Karpas-422 (cell line): ENCODE measurements around the gene DOCK7. TPM values are rescaled to one million over a fixed set of nuclear protein-coding genes. Genes with fewer than 3 reads are reported as not detected.
"Not testable (repeated sequence)": the region's sequence is repeated elsewhere in the genome, so short reads cannot be mapped to it uniquely, and the experiment has no call there.

Experiments used
- DNase-seq: peaks from one replicate; pipeline ENCODE4 v3.0.0-alpha.2; 2015
- H2AFZ ChIP-seq: fragments of 200-600 bp; sonication (generic); 2 replicates; pipeline ENCODE4 v1.6.1; 2014; ENCODE audit warnings: antibody characterized with exemption, low read length, mixed read lengths
- H3K27ac ChIP-seq: fragments of 200-600 bp; sonication (generic); 2 replicates; pipeline ENCODE4 v1.5.1; 2014; ENCODE audit warnings: mild to moderate bottlenecking, low read length, moderate library complexity
- H3K27me3 ChIP-seq: fragments of 200-600 bp; sonication (generic); 2 replicates; pipeline ENCODE4 v1.6.1; 2014; ENCODE audit warnings: low read length, mixed read lengths
- H3K36me3 ChIP-seq: fragments of 200-600 bp; sonication (generic); 2 replicates; pipeline ENCODE4 v1.6.1; 2014; ENCODE audit warnings: low read length, mixed read lengths; ENCODE audit not compliant: insufficient read depth
- H3K4me1 ChIP-seq: fragments of 200-600 bp; sonication (generic); 2 replicates; pipeline ENCODE4 v1.6.1; 2014; ENCODE audit warnings: mild to moderate bottlenecking, low read length, mixed read lengths
- H3K4me2 ChIP-seq: fragments of 200-600 bp; sonication (generic); 2 replicates; pipeline ENCODE4 v1.6.1; 2014; ENCODE audit warnings: low read length, low read depth, mild to moderate bottlenecking; ENCODE audit not compliant: poor library complexity, severe bottlenecking
- H3K4me3 ChIP-seq: fragments of 200-600 bp; sonication (generic); 2 replicates; pipeline ENCODE4 v1.5.1; 2014; ENCODE audit warnings: mild to moderate bottlenecking, antibody characterized with exemption, low read length, mixed read lengths
- H3K79me2 ChIP-seq: fragments of 200-600 bp; sonication (generic); 2 replicates; pipeline ENCODE4 v1.6.1; 2014; ENCODE audit warnings: mild to moderate bottlenecking, low read length, mixed read lengths
- H3K9ac ChIP-seq: fragments of 200-600 bp; sonication (generic); 2 replicates; pipeline ENCODE4 v1.6.0; 2014; ENCODE audit warnings: low read length
- H3K9me2 ChIP-seq: fragments of 200-600 bp; sonication (generic), shearing (Covaris generic); replicated peaks from 2 replicates; pipeline ENCODE4 v1.6.0; 2014; ENCODE audit warnings: mild to moderate bottlenecking, low read length, moderate library complexity; ENCODE audit not compliant: insufficient read depth
- H3K9me3 ChIP-seq: fragments of 300-700, 200-600 bp; sonication (generic); 2 replicates; pipeline ENCODE4 v1.6.1; 2014; ENCODE audit warnings: low read length, mixed read lengths
- H4K20me1 ChIP-seq: fragments of 200-600 bp; sonication (generic); 2 replicates; pipeline ENCODE4 v1.6.1; 2014; ENCODE audit warnings: mild to moderate bottlenecking, antibody characterized with exemption, low read length, low read depth; ENCODE audit not compliant: insufficient read depth
- total RNA-seq: library from RNA; depleted of rRNA; stranded (reverse); fragments of >200 nt; shearing (Covaris generic); gene quantifications from 2 replicates; pipeline ENCODE4 v1.2.3, GENCODE V29; 2014; ENCODE audit warnings: low replicate concordance

The DOCK7 gene
- total RNA-seq, 1 experiment from 2014 or later = 0.11 TPM

DNA sequence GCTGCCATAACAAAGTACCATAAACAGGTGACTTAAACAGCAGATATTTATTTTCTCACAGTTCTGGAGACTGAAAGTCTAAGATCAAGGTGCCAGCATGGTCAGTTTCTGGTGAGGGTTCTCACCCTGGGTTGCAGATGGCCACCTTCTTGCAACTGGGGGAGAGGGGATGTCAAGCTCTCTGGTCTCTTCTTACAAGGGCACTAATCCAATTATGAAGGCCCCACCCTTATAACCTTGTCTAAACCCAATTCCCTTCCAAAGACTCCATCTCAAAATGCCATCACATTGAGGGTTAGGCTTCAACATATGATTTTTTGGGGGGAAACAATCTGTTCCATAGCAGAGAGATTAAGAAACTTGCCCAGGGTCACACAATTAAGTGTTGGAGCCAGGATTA, 115.7 kb downstream of the DOCK7 start:
- Histone ChIP-seq H3K4me1 (no peaks in the 10 kb centered on the region), H3K79me2 (no peaks in the 10 kb centered on the region)

GRCh38 chr1:62571517-62571916, 116.7 kb downstream of the DOCK7 start:
- H3K27me3 ChIP-seq, H2AFZ ChIP-seq: not testable (repeated sequence)

More for the DNA sequence above, 115.7 kb downstream of the DOCK7 start:
- Histone ChIP-seq H3K9me2 (no peaks in the 10 kb centered on the region), H3K4me3 (no peak overlapping the region), H3K36me3 (no peaks in the 10 kb centered on the region), H3K27me3 (no peaks in the 10 kb centered on the region), H3K4me2 (no peak overlapping the region), H4K20me1 (no peaks in the 10 kb centered on the region), H3K9ac (no peak overlapping the region), H3K27ac (no peak overlapping the region), H3K9me3 (no peaks in the 10 kb centered on the region), H2AFZ (no peak overlapping the region)
- DNase-seq = no peak

GRCh38 chr1:62567926-62568325, 120.3 kb downstream of the DOCK7 start:
- H3K4me3 ChIP-seq, H3K36me3 ChIP-seq, H3K9me3 ChIP-seq, H3K79me2 ChIP-seq, H3K4me1 ChIP-seq, H2AFZ ChIP-seq, H3K27me3 ChIP-seq, H4K20me1 ChIP-seq, H3K27ac ChIP-seq, H3K9me2 ChIP-seq, DNase-seq, H3K9ac ChIP-seq, H3K4me2 ChIP-seq: not testable (repeated sequence)

More at GRCh38 chr1:62571517-62571916, 116.7 kb downstream of the DOCK7 start:
- not testable (repeated sequence) for H4K20me1 ChIP-seq, H3K4me3 ChIP-seq, H3K9me3 ChIP-seq, H3K27ac ChIP-seq, H3K9ac ChIP-seq, H3K79me2 ChIP-seq, H3K36me3 ChIP-seq, H3K4me2 ChIP-seq, DNase-seq, H3K9me2 ChIP-seq, H3K4me1 ChIP-seq

- H3K4me1 ChIP-seq, H3K36me3 ChIP-seq, H3K9me2 ChIP-seq, H3K9me3 ChIP-seq, H3K27ac ChIP-seq, DNase-seq, H3K9ac ChIP-seq, H2AFZ ChIP-seq, H3K4me2 ChIP-seq, H4K20me1 ChIP-seq, H3K79me2 ChIP-seq, H3K27me3 ChIP-seq, H3K4me3 ChIP-seq: not testable (repeated sequence)
Measured at GRCh38 chr1:62567182-62567581, 121.0 kb downstream of the DOCK7 start.

GRCh38 chr1:62561306-62561705, 126.9 kb downstream of the DOCK7 start:
- Histone ChIP-seq H3K4me3 (no peak overlapping the region), H3K27ac (no peak overlapping the region), H3K9me3 (no peaks in the 10 kb centered on the region), H3K79me2 (no peaks in the 10 kb centered on the region), H2AFZ (no peak overlapping the region), H3K9ac (no peak overlapping the region), H3K27me3 (no peaks in the 10 kb centered on the region), H4K20me1 (no peaks in the 10 kb centered on the region), H3K36me3 (no peaks in the 10 kb centered on the region), H3K4me2 (no peak overlapping the region), H3K4me1 (no peaks in the 10 kb centered on the region), H3K9me2 (no peaks in the 10 kb centered on the region)
- no peak for DNase-seq

- DNase-seq = no peak
- H3K4me2 ChIP-seq = no peak overlapping the region
- no peak overlapping the region for H2AFZ ChIP-seq
- H3K36me3 ChIP-seq = no peaks in the 10 kb centered on the region
- no peaks in the 10 kb centered on the region for H3K79me2 ChIP-seq
- H3K4me3 ChIP-seq = no peak overlapping the region
- H3K27ac ChIP-seq = no peak overlapping the region
- H3K9me3 ChIP-seq = no peaks in the 10 kb centered on the region
- no peaks in the 10 kb centered on the region for H3K9me2 ChIP-seq
- H4K20me1 ChIP-seq = no peaks in the 10 kb centered on the region
- H3K9ac ChIP-seq = no peak overlapping the region
- no peaks in the 10 kb centered on the region for H3K27me3 ChIP-seq
- H3K4me1 ChIP-seq = no peaks in the 10 kb centered on the region
Measured at GRCh38 chr1:62544570-62544969, 143.6 kb downstream of the DOCK7 start.

- Histone ChIP-seq H3K36me3 (no peaks in the 10 kb centered on the region), H3K9me2 (no peaks in the 10 kb centered on the region), H3K27ac (no peak overlapping the region), H3K27me3 (no peaks in the 10 kb centered on the region), H3K4me2 (no peak overlapping the region), H3K9me3 (no peaks in the 10 kb centered on the region), H3K9ac (no peak overlapping the region), H4K20me1 (no peaks in the 10 kb centered on the region), H3K4me1 (no peaks in the 10 kb centered on the region), H3K79me2 (no peaks in the 10 kb centered on the region), H3K4me3 (no peak overlapping the region), H2AFZ (no peak overlapping the region)
- DNase-seq = no peak
Measured at GRCh38 chr1:62541048-62541447, 147.1 kb downstream of the DOCK7 start.

DNA sequence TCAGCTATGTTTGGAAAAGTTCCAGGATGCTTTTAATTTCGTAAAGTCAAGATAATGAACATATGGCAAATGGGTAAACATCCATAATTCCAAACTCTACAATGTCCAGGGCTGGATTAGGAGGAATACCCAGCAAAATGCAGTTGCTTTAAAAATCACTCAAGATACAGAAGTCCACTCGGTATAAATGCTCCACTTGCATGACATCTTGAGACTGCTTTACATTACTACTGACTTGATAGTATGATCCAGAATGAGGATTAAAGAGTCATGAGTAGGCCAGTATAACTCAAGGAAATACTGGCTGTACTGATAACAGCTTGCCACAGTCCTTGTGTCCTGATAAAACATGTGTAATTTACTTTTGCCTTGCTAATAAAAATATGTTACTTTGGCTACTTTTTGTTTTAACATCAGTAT, 149.1 kb downstream of the DOCK7 start:
- Histone ChIP-seq H2AFZ (no peak overlapping the region), H3K4me3 (no peak overlapping the region), H3K9me2 (no peaks in the 10 kb centered on the region)

DNA sequence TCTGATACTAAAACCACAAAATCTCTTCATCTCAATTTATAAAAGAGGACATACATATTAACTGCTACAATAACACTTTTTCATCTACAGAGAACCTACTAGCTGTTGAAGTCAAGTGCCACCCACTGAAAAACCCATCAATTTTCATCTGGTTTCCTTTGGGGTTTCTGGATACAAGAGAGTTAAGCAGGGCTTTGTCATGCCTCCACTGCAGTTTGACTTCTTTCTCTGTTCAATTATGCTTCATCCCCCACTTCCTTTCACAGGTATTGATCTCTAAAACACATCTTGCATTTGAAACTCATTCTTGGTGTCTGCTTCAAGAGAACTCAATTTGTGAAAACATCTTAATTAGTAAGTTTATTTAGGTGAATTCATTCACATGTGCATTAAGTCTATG, 151.3 kb downstream of the DOCK7 start:
- Histone ChIP-seq H3K9me3 (no peaks in the 10 kb centered on the region), H3K4me2 (no peak overlapping the region), H4K20me1 (no peaks in the 10 kb centered on the region), H3K27me3 (no peaks in the 10 kb centered on the region), H3K27ac (no peak overlapping the region), H3K9me2 (no peaks in the 10 kb centered on the region), H3K36me3 (no peaks in the 10 kb centered on the region), H3K79me2 (no peaks in the 10 kb centered on the region), H3K4me3 (no peak overlapping the region), H3K9ac (no peak overlapping the region), H3K4me1 (no peaks in the 10 kb centered on the region), H2AFZ (no peak overlapping the region)
- DNase-seq = no peak

More for the DNA sequence above, 149.1 kb downstream of the DOCK7 start:
- Histone ChIP-seq H3K36me3 (no peaks in the 10 kb centered on the region), H3K4me2 (no peak overlapping the region), H3K9ac (no peak overlapping the region), H3K27me3 (no peaks in the 10 kb centered on the region), H3K9me3 (no peaks in the 10 kb centered on the region), H3K27ac (no peak overlapping the region), H4K20me1 (no peaks in the 10 kb centered on the region), H3K79me2 (no peaks in the 10 kb centered on the region), H3K4me1 (no peaks in the 10 kb centered on the region)
- DNase-seq = no peak
